Dermis microvascular lymphatic vessel endothelial cell (primary cell): ENCODE measurements around the gene C9orf72. TPM values are rescaled to one million over a fixed set of nuclear protein-coding genes. Genes with fewer than 3 reads are reported as not detected.

Experiments
- DNase-seq, 2 donors: peaks; one replicate each; pipeline versions ENCODE4 v3.0.0 to v3.0.0-alpha.2; 2010; ENCODE audit warnings: low read depth in 2 of 2
- total RNA-seq: library from RNA; depleted of rRNA; stranded (reverse); fragments of >200 nt; gene quantifications from 2 replicates; pipeline ENCODE4 v1.2.1, GENCODE V29; 2014

The C9orf72 gene
- total RNA-seq, 1 donor from 2014 or later: 5.3 TPM

- no peak for DNase-seq
These were observed 34.6 kb downstream of the C9orf72 start for GRCh38 chr9:27538647-27539046.

- DNase-seq: no peak
These were observed 35.5 kb downstream of the C9orf72 start for GRCh38 chr9:27537756-27538155.

GRCh38 chr9:27537027-27537435 lies 36.2 kb downstream of the C9orf72 start:
- no peak for DNase-seq

- DNase-seq: no peak
These were observed 37.1 kb downstream of the C9orf72 start for GRCh38 chr9:27536168-27536567.

- DNase-seq: no peak
These were observed 37.6 kb downstream of the C9orf72 start for GRCh38 chr9:27535701-27536118.

- no peak for DNase-seq
These were observed 38.5 kb downstream of the C9orf72 start for GRCh38 chr9:27534658-27535209.

GRCh38 chr9:27534131-27534530 lies 39.1 kb downstream of the C9orf72 start:
- DNase-seq: peak; percentile 21 to 53

- no peak for DNase-seq
These were observed 40.0 kb downstream of the C9orf72 start for GRCh38 chr9:27533311-27533710.

- DNase-seq: no peak
These were observed 41.2 kb downstream of the C9orf72 start for GRCh38 chr9:27532046-27532445.

- DNase-seq: no peak
These were observed 42.1 kb downstream of the C9orf72 start for GRCh38 chr9:27530915-27531755.

GRCh38 chr9:27529316-27530278 lies 43.7 kb downstream of the C9orf72 start, which contains the start of gene MOB3B:
Gene MOB3B (minus strand): TSS chr9:27529814. CDS start chr9:27455550, 74,264 bp downstream.
- peak; percentile 51 to 69 for DNase-seq

- peak; percentile 17 to 41 for DNase-seq
These were observed 44.4 kb downstream of the C9orf72 start for GRCh38 chr9:27528886-27529315.

GRCh38 chr9:27528076-27528885 lies 45.0 kb downstream of the C9orf72 start:
- peak in 1 of 2 donors; percentile 24 for DNase-seq

- no peak for DNase-seq
These were observed 45.6 kb downstream of the C9orf72 start for GRCh38 chr9:27527702-27528075.

- no peak for DNase-seq
These were observed 49.0 kb downstream of the C9orf72 start, which contains the start of gene IFNK for GRCh38 chr9:27524236-27524635. Gene IFNK (plus strand): TSS chr9:27524290. CDS start chr9:27524337, 47 bp downstream.

GRCh38 chr9:27523141-27523540 lies 50.1 kb downstream of the C9orf72 start:
- no peak for DNase-seq

- DNase-seq: no peak
These were observed 52.3 kb downstream of the C9orf72 start for GRCh38 chr9:27520986-27521385.

GRCh38 chr9:27519466-27520465 lies 53.5 kb downstream of the C9orf72 start:
- no peak for DNase-seq

- no peak for DNase-seq
These were observed 54.5 kb downstream of the C9orf72 start for GRCh38 chr9:27518809-27519208.
